ENCODE results near the gene CBFB. TPM values are rescaled to one million over a fixed set of nuclear protein-coding genes. Genes with fewer than 3 reads are reported as not detected.
A peak's percentile ranks its signal among the peaks of the same experiment; 100 is the strongest.
"Not testable (repeated sequence)": the region's sequence is repeated elsewhere in the genome, so short reads cannot be mapped to it uniquely, and the experiment has no call there.

CBFB gene
- polyA plus RNA-seq, 1 donor (not counting 4 experiments of a cell fraction or from before 2014, with no cell fraction given): 39.7 TPM

- Histone ChIP-seq H3K4me2 (ENCODE audit: control insufficient read depth, extremely low read depth, insufficient read depth, low read depth, low read length) (no peak overlapping the region), H4K20me1 (ENCODE audit: control insufficient read depth, extremely low read depth, insufficient read depth, low read length) (no peaks in the 10 kb centered on the region), H3K27ac (ENCODE audit: control insufficient read depth, insufficient read depth, low read length) (no peak overlapping the region), H3K36me3 (ENCODE audit: control insufficient read depth in 2 of 2, extremely low read depth in 1 of 2, insufficient read depth in 2 of 2, low read length in 2 of 2) (peaks cover 8 to 23% of the 10 kb centered on the region in 2 experiments), H3K27me3 (ENCODE audit: control insufficient read depth, extremely low read depth, insufficient read depth, low read length) (no peaks in the 10 kb centered on the region), H3K4me1 (ENCODE audit: control insufficient read depth, extremely low read depth, insufficient read depth, low read length) (peaks cover 11% of the 10 kb centered on the region), H3K4me3 (ENCODE audit: control insufficient read depth in 2 of 3, extremely low read depth in 1 of 3, insufficient read depth in 2 of 3, low read depth in 1 of 3, low read length in 3 of 3) (no peak overlapping the region), H3K9me3 (ENCODE audit: control insufficient read depth, low read depth, low read length) (no peaks in the 10 kb centered on the region), H3K9me1 (ENCODE audit: control insufficient read depth, extremely low read depth, insufficient read depth, low read length) (peaks cover 5% of the 10 kb centered on the region), H3K9ac (ENCODE audit: control insufficient read depth, extremely low read depth, insufficient read depth, low read length) (no peak overlapping the region), H3K79me2 (ENCODE audit: control insufficient read depth, insufficient read depth, low read length) (peaks cover 49% of the 10 kb centered on the region), H2AFZ (ENCODE audit: control insufficient read depth, low read length) (no peak overlapping the region)
- FAIRE-seq (no peak), DNase-seq (ENCODE audit: low read depth, low spot score) (no peak)
- dilution Hi-C loops (cut with MboI; ENCODE audit: extremely low pct_ligation_motif_present, low sequenced_read_pairs): no loop called here
- TF ChIP-seq EZH2 (IDR thresholded peaks at IDR 0.05; ENCODE audit: low read length) (no peak), CTCF (optimal IDR thresholded peaks at IDR 0.05 in 1 of 3, IDR thresholded peaks at IDR 0.05 in 1 of 3, conservative IDR thresholded peaks at IDR 0.05 in 1 of 3; ENCODE audit: extremely low read depth in 1 of 3, insufficient read depth in 2 of 3, low read length in 3 of 3) (no peak)
These were observed 88.8 kb downstream of the CBFB start for GRCh38 chr16:67117716-67118115.

- no peak overlapping the region for H3K4me3 ChIP-seq (ENCODE audit: control insufficient read depth in 2 of 3, extremely low read depth in 1 of 3, insufficient read depth in 2 of 3, low read depth in 1 of 3, low read length in 3 of 3)
- FAIRE-seq: peak; percentile 36
- H2AFZ ChIP-seq (ENCODE audit: control insufficient read depth, low read length): no peak overlapping the region
- no peak overlapping the region for H3K4me2 ChIP-seq (ENCODE audit: control insufficient read depth, extremely low read depth, insufficient read depth, low read depth, low read length)
- H4K20me1 ChIP-seq (ENCODE audit: control insufficient read depth, extremely low read depth, insufficient read depth, low read length): no peaks in the 10 kb centered on the region
- H3K4me1 ChIP-seq (ENCODE audit: control insufficient read depth, extremely low read depth, insufficient read depth, low read length): peaks cover 6% of the 10 kb centered on the region
- peaks cover 5% of the 10 kb centered on the region for H3K9me1 ChIP-seq (ENCODE audit: control insufficient read depth, extremely low read depth, insufficient read depth, low read length)
- dilution Hi-C loops (cut with MboI; ENCODE audit: extremely low pct_ligation_motif_present, low sequenced_read_pairs): no loop called here
- H3K9me3 ChIP-seq (ENCODE audit: control insufficient read depth, low read depth, low read length): no peaks in the 10 kb centered on the region
- no peak overlapping the region for H3K27ac ChIP-seq (ENCODE audit: control insufficient read depth, insufficient read depth, low read length)
- H3K79me2 ChIP-seq (ENCODE audit: control insufficient read depth, insufficient read depth, low read length): peaks cover 32% of the 10 kb centered on the region
- no peaks in the 10 kb centered on the region for H3K27me3 ChIP-seq (ENCODE audit: control insufficient read depth, extremely low read depth, insufficient read depth, low read length)
- H3K9ac ChIP-seq (ENCODE audit: control insufficient read depth, extremely low read depth, insufficient read depth, low read length): no peak overlapping the region
- peaks cover 15 to 27% of the 10 kb centered on the region in 2 experiments for H3K36me3 ChIP-seq (ENCODE audit: control insufficient read depth in 2 of 2, extremely low read depth in 1 of 2, insufficient read depth in 2 of 2, low read length in 2 of 2)
- no peak for DNase-seq (ENCODE audit: low read depth, low spot score)
- TF ChIP-seq CTCF (optimal IDR thresholded peaks at IDR 0.05 in 1 of 3, IDR thresholded peaks at IDR 0.05 in 1 of 3, conservative IDR thresholded peaks at IDR 0.05 in 1 of 3; ENCODE audit: extremely low read depth in 1 of 3, insufficient read depth in 2 of 3, low read length in 3 of 3) (no peak), EZH2 (IDR thresholded peaks at IDR 0.05; ENCODE audit: low read length) (no peak)
These were observed 91.1 kb downstream of the CBFB start for GRCh38 chr16:67120025-67120424.

- H3K9ac ChIP-seq (ENCODE audit: control insufficient read depth, extremely low read depth, insufficient read depth, low read length); DNase-seq (ENCODE audit: low read depth, low spot score); H3K27me3 ChIP-seq (ENCODE audit: control insufficient read depth, extremely low read depth, insufficient read depth, low read length); H3K9me1 ChIP-seq (ENCODE audit: control insufficient read depth, extremely low read depth, insufficient read depth, low read length); H3K4me2 ChIP-seq (ENCODE audit: control insufficient read depth, extremely low read depth, insufficient read depth, low read depth, low read length); H3K4me1 ChIP-seq (ENCODE audit: control insufficient read depth, extremely low read depth, insufficient read depth, low read length); H3K27ac ChIP-seq (ENCODE audit: control insufficient read depth, insufficient read depth, low read length); H2AFZ ChIP-seq (ENCODE audit: control insufficient read depth, low read length); H4K20me1 ChIP-seq (ENCODE audit: control insufficient read depth, extremely low read depth, insufficient read depth, low read length); H3K4me3 ChIP-seq (ENCODE audit: control insufficient read depth in 2 of 3, extremely low read depth in 1 of 3, insufficient read depth in 2 of 3, low read depth in 1 of 3, low read length in 3 of 3); FAIRE-seq; dilution Hi-C loops (cut with MboI; ENCODE audit: extremely low pct_ligation_motif_present, low sequenced_read_pairs); H3K9me3 ChIP-seq (ENCODE audit: control insufficient read depth, low read depth, low read length): not testable (repeated sequence)
- peaks cover 17 to 21% of the 10 kb centered on the region in 2 experiments for H3K36me3 ChIP-seq (ENCODE audit: control insufficient read depth in 2 of 2, extremely low read depth in 1 of 2, insufficient read depth in 2 of 2, low read length in 2 of 2)
- peaks cover 10% of the 10 kb centered on the region for H3K79me2 ChIP-seq (ENCODE audit: control insufficient read depth, insufficient read depth, low read length)
These were observed 93.8 kb downstream of the CBFB start for GRCh38 chr16:67122799-67123198.
